Natural killer cell (primary cell): ENCODE measurements around the gene NHERF2. TPM values are rescaled to one million over a fixed set of nuclear protein-coding genes. Genes with fewer than 3 reads are reported as not detected.

Experiments
- ATAC-seq, 3 donors: fragments of 150-1000 bp in 2 of 3; fragments of 200-7000 bp in 1 of 3; cut with Tn5 transposase; 1 replicate in 1 of 3; 2 replicates in 2 of 3; pipeline ENCODE4 v1.10.0; 2021; ENCODE audit warnings: mild to moderate bottlenecking in 2 of 3, moderate library complexity in 2 of 3
- DNase-seq, 2 donors: peaks; one replicate each; pipeline versions ENCODE4 v3.0.0 to v3.0.0-alpha.2; 2013 to 2021; ENCODE audit warnings: mixed read lengths in 1 of 2
- H3K27ac ChIP-seq: one replicate; pipeline ENCODE4 v1.5.1; 2013; ENCODE audit warnings: mild to moderate bottlenecking, low read length
- H3K27me3 ChIP-seq: one replicate; pipeline ENCODE4 v1.6.1; 2013; ENCODE audit warnings: low read length; ENCODE audit not compliant: control insufficient read depth, insufficient read depth
- H3K36me3 ChIP-seq: one replicate; pipeline ENCODE4 v1.6.1; 2013; ENCODE audit warnings: low read length; ENCODE audit not compliant: control insufficient read depth, insufficient read depth
- H3K4me1 ChIP-seq: one replicate; pipeline ENCODE4 v1.6.1; 2013; ENCODE audit warnings: low read length; ENCODE audit not compliant: control insufficient read depth, insufficient read depth
- H3K4me3 ChIP-seq: one replicate; pipeline ENCODE4 v1.5.1; 2013; ENCODE audit warnings: low read length
- H3K9me3 ChIP-seq: one replicate; pipeline ENCODE4 v1.6.1; 2013; ENCODE audit warnings: low read length; ENCODE audit not compliant: control insufficient read depth, insufficient read depth
- H3K27ac Mint-ChIP-seq, 2 donors: one replicate each; pipeline ENCODE4 v1.8.0; 2022; ENCODE audit warnings: mild to moderate bottlenecking in 2 of 2, mixed read lengths in 2 of 2, moderate library complexity in 1 of 2
- H3K27me3 Mint-ChIP-seq, 2 donors: one replicate each; pipeline ENCODE4 v1.8.0; 2022; ENCODE audit warnings: low read depth in 2 of 2, mixed read lengths in 2 of 2
- H3K36me3 Mint-ChIP-seq: one replicate; pipeline ENCODE4 v1.8.0; 2022; ENCODE audit warnings: mixed read lengths
- H3K4me1 Mint-ChIP-seq, 2 donors: one replicate each; pipeline ENCODE4 v1.8.0; 2022; ENCODE audit warnings: mixed read lengths in 2 of 2
- H3K4me3 Mint-ChIP-seq: one replicate; pipeline ENCODE4 v1.8.0; 2022; ENCODE audit warnings: mild to moderate bottlenecking, moderate library complexity, mixed read lengths
- H3K9me3 Mint-ChIP-seq, 2 donors: one replicate each; pipeline ENCODE4 v1.8.0; 2022; ENCODE audit warnings: mixed read lengths in 2 of 2
- WGBS: methylation state at CpG from one replicate; pipeline ENCODE4 v1.1.7; 2013; ENCODE audit warnings: missing lambda C conversion rate; ENCODE audit not compliant: insufficient coverage; 5-methylcytosine and 5-hydroxymethylcytosine counted together
- intact Hi-C: fragments of 100-400 bp; cut with micrococcal nuclease; formaldehyde crosslinking; loops from one replicate; pipeline ENCODE4 v1.14.2; 2022
- total RNA-seq, 4 donors: library from RNA; stranded (reverse); fragments of 120-200 nt in 1 of 4; gene quantifications; one replicate each; pipeline versions ENCODE4 v1.2.3 to v1.2.4, GENCODE V29; 2013 to 2022
- TF ChIP-seq, protein P1 (sequence below): fragments of 200-600 bp; IDR thresholded peaks from one replicate; pipeline ENCODE4 v1.8.0; 2022; ENCODE audit warnings: antibody characterized with exemption

Gene NHERF2
- total RNA-seq, 3 donors from 2014 or later (not counting 1 experiment from before 2014, with no cell fraction given): 4.3 to 7.1 (median 5.6) TPM

DNA sequence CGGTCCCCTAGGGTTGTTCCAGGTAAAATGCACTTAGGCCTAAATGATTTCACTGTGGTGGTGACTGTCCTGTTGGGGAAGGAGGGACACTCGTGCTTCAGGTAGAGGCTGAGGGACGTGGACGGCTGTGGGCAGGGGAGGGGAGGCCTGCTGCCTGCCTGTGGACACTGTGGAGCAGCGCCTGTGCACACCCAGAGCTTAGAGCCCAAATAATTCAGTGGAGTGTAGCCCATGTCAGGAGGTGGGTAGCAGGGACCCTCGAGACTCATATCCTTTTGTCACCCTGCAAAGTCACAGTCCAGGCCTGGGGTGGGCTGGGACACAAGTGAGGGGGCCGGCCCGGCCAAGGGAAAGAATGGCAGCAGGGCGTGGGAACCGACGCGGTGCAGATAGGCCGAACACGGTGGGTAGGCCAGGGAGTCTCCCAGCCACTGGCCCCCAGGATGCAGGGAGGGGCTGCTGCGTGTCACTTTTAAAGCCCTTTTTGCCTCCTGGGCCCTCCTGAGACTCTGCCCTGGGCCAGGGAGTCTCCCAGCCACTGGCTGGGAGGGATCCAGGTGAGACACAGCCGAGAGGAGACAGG is 733 bp upstream of the NHERF2 start:
- no peak for DNase-seq
- H3K4me1 Mint-ChIP-seq: peaks cover 8 to 21% of the 10 kb centered on the region in 2 donors
- Histone ChIP-seq H3K4me3 (no peak overlapping the region), H3K27me3 (peaks cover 11% of the 10 kb centered on the region), H3K27ac (no peak overlapping the region), H3K36me3 (no peaks in the 10 kb centered on the region), H3K9me3 (no peaks in the 10 kb centered on the region), H3K4me1 (peaks cover 31% of the 10 kb centered on the region)
- H3K27ac Mint-ChIP-seq: peak overlapping the region in 1 of 2 donors; percentile 51
- peak overlapping the region; percentile 66 for H3K4me3 Mint-ChIP-seq
- peaks cover 0 to 13% of the 10 kb centered on the region in 2 donors for H3K27me3 Mint-ChIP-seq
- no peak for ATAC-seq
- 93% methylated on average over 16 of the region's 16 CpGs for WGBS
- intact Hi-C loops: loop anchor here (10.0 kb wide), 1 partner anchor 239 kb away; the partner anchor contains the start of gene RNPS1
- TF ChIP-seq, protein P1, sequence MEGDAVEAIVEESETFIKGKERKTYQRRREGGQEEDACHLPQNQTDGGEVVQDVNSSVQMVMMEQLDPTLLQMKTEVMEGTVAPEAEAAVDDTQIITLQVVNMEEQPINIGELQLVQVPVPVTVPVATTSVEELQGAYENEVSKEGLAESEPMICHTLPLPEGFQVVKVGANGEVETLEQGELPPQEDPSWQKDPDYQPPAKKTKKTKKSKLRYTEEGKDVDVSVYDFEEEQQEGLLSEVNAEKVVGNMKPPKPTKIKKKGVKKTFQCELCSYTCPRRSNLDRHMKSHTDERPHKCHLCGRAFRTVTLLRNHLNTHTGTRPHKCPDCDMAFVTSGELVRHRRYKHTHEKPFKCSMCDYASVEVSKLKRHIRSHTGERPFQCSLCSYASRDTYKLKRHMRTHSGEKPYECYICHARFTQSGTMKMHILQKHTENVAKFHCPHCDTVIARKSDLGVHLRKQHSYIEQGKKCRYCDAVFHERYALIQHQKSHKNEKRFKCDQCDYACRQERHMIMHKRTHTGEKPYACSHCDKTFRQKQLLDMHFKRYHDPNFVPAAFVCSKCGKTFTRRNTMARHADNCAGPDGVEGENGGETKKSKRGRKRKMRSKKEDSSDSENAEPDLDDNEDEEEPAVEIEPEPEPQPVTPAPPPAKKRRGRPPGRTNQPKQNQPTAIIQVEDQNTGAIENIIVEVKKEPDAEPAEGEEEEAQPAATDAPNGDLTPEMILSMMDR: no peak
- H3K36me3 Mint-ChIP-seq: no peaks in the 10 kb centered on the region
- H3K9me3 Mint-ChIP-seq: no peaks in the 10 kb centered on the region

DNA sequence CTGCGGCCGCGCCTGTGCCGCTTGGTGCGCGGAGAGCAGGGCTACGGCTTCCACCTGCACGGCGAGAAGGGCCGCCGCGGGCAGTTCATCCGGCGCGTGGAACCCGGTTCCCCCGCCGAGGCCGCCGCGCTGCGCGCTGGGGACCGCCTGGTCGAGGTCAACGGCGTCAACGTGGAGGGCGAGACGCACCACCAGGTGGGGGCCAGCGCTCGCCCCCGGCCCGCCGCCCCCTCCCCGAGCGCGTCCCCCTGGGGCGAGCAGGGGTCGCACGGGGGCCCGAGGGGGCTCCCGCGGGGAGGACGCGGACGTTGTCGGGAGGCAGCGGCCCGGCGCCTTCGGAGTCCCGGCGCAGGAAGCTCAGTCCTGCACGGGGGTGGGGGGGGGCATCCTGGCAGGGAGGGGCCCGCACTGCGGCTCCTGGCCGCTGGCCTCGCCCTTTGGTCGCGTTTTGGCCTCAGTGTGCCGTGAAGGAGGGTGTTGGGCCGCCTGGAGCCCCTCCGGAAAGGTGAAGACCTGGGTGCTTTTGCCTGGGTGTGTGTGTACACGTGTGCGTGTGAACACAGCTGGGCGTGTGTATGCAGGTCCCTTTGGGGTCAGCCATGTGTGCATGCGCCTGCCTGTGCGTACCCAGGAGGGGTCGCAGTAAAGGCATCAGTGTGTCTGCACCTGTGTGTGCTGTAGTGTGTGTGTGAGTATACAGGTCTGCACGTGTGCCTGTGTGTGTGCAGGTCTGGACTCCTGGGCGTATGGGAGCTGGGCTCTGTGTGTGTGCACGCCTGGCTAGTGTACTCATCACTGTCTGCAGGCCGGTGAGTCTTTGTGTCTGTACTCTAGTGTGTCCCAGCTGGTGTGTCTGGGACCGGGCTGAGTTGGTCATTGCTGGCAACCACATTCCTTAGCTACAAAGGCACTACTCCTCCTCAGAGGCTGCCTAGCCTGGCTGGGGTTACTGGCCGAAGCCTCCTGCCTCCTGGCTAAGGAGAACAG is 615 bp downstream of the NHERF2 start:
- peaks cover 8 to 21% of the 10 kb centered on the region in 2 donors for H3K4me1 Mint-ChIP-seq
- H3K4me3 Mint-ChIP-seq: peak overlapping the region; percentile 78
- 9% methylated on average over 76 of the region's 76 CpGs for WGBS
- H3K27ac Mint-ChIP-seq: no peak overlapping the region
- peaks cover 0 to 4% of the 10 kb centered on the region in 2 donors for H3K27me3 Mint-ChIP-seq
- Histone ChIP-seq H3K27ac (no peak overlapping the region), H3K9me3 (no peaks in the 10 kb centered on the region), H3K4me1 (peaks cover 31% of the 10 kb centered on the region), H3K4me3 (peak overlapping the region; percentile 24), H3K27me3 (peaks cover 7% of the 10 kb centered on the region), H3K36me3 (no peaks in the 10 kb centered on the region)
- no peaks in the 10 kb centered on the region for H3K36me3 Mint-ChIP-seq
- no peaks in the 10 kb centered on the region for H3K9me3 Mint-ChIP-seq
- intact Hi-C loops: loop anchor here (10.0 kb wide), 1 partner anchor 237 kb away; the partner anchor contains the start of gene RNPS1
- ATAC-seq (peak in 2 of 3 donors; percentile 17 to 21), DNase-seq (peak in 1 of 2 donors; percentile 54)
- TF ChIP-seq, protein P1: no peak

DNA sequence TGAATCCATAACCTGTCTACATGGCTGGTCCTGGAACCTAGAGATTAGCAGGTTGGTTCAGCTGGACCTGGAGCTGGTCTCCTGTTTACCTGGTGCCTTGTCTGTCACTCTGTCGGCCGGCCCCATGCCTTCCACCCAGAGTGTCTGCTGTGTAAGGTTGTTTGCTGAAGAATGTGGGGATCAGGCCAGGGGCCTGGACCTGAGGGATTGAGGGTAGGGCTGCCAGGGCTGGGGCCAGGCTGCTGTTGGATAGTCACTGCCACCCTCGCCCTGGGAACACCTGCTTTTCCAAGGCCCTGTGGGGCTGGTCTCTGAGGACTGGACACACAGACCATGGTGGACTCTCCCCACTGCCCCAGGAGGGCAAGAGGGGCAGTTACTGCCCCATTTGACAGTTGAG is 1.4 kb downstream of the NHERF2 start:
- TF ChIP-seq, protein P1: no peak
- 86% methylated on average over 3 of the region's 3 CpGs for WGBS
- no peak overlapping the region for H3K4me3 ChIP-seq
- no peaks in the 10 kb centered on the region for H3K9me3 ChIP-seq
- H3K9me3 Mint-ChIP-seq: no peaks in the 10 kb centered on the region
- ATAC-seq: no peak
- intact Hi-C loops: loop anchor here (10.0 kb wide), 1 partner anchor 237 kb away; the partner anchor contains the start of gene RNPS1
- H3K36me3 ChIP-seq: no peaks in the 10 kb centered on the region
- H3K4me1 ChIP-seq: peaks cover 24% of the 10 kb centered on the region
- H3K4me1 Mint-ChIP-seq: peaks cover 4 to 13% of the 10 kb centered on the region in 2 donors
- H3K27ac Mint-ChIP-seq: no peak overlapping the region
- H3K27me3 ChIP-seq: peaks cover 5% of the 10 kb centered on the region
- H3K27ac ChIP-seq: no peak overlapping the region
- no peaks in the 10 kb centered on the region for H3K36me3 Mint-ChIP-seq
- DNase-seq: no peak
- H3K27me3 Mint-ChIP-seq: no peaks in the 10 kb centered on the region
- peak overlapping the region; percentile 78 for H3K4me3 Mint-ChIP-seq
